ENCODE data around the gene HAVCR1. TPM values are rescaled to one million over a fixed set of nuclear protein-coding genes. Genes with fewer than 3 reads are reported as not detected.

The HAVCR1 gene
- total RNA-seq, 1 experiment from 2014 or later = not detected

DNA sequence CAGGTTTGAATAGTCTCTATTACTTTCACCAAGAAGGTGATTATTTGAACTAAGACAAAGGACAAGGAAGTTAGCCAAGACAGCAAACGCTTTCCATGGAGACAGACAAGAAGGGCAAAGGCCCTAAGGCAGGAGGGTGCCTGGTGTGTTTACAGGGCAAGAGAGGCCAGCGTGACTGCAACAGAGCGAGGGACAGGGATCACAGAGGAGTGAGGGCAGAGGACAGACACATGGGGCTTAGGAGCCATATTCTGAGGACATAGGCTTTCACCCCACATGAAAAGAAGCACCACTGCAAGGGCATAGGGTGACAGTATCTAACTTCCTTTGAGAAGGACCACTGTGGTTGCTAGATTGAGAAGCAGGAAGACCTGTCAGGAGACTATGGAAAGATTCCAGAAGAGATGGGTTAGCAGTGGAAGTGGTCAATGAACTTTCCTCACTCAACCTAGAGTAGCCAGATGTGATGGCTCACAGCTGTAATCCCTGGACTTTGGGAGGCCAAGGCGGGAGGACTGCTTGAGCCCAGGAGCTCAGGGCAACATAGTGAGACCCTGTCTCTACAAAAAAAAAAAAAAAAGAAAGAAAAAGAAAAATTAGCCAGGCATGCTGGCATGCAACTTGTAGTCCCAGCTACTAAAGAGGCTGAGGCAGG is 5.0 kb upstream of the HAVCR1 start:
- no peak overlapping the region for H3K27ac Mint-ChIP-seq
- TF ChIP-seq ZBTB21 (CRISPR knock-in tag; IDR thresholded peaks at IDR 0.05; ENCODE audit: borderline replicate concordance) = no peak
- TF ChIP-seq, protein P1, sequence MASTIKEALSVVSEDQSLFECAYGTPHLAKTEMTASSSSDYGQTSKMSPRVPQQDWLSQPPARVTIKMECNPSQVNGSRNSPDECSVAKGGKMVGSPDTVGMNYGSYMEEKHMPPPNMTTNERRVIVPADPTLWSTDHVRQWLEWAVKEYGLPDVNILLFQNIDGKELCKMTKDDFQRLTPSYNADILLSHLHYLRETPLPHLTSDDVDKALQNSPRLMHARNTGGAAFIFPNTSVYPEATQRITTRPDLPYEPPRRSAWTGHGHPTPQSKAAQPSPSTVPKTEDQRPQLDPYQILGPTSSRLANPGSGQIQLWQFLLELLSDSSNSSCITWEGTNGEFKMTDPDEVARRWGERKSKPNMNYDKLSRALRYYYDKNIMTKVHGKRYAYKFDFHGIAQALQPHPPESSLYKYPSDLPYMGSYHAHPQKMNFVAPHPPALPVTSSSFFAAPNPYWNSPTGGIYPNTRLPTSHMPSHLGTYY (CRISPR knock-in tag; IDR thresholded peaks at IDR 0.05) = no peak
- POLR2A ChIA-PET = interaction anchor here (0.7 kb wide), 1 partner anchor 30 kb away, joined by 3 read pairs; no protein-coding TSS in a partner anchor
- no peaks in the 10 kb centered on the region for H3K27me3 Mint-ChIP-seq (ENCODE audit: low read depth)
- 0 out of 2 replicates have a peak, but pooled peaks cover 2% of the 10 kb centered on the region for H3K4me1 Mint-ChIP-seq
- H3K9me3 Mint-ChIP-seq = no peaks in the 10 kb centered on the region
- CTCF ChIA-PET = no interaction called here
- DNase-seq (ENCODE audit: low spot score) = no peak
- H3K4me3 Mint-ChIP-seq = no peak overlapping the region
- H3K36me3 Mint-ChIP-seq = no peaks in the 10 kb centered on the region
- ATAC-seq = no peak

GRCh38 chr5:157059891-157060290 is 975 bp upstream of the HAVCR1 start:
- POLR2A ChIA-PET = no interaction called here
- Mint-ChIP-seq H3K4me3 (no peak overlapping the region), H3K27me3 (ENCODE audit: low read depth) (no peaks in the 10 kb centered on the region), H3K36me3 (no peaks in the 10 kb centered on the region), H3K4me1 (no peaks in the 10 kb centered on the region), H3K9me3 (no peaks in the 10 kb centered on the region), H3K27ac (no peak overlapping the region)
- DNase-seq (ENCODE audit: low spot score) (no peak), ATAC-seq (no peak)
- TF ChIP-seq NR1H2 (CRISPR knock-in tag; IDR thresholded peaks at IDR 0.05) (no peak), ZNF219 (CRISPR knock-in tag; IDR thresholded peaks at IDR 0.05; ENCODE audit: borderline replicate concordance) (no peak), ESRRA (CRISPR knock-in tag; IDR thresholded peaks at IDR 0.05; ENCODE audit: borderline replicate concordance) (no peak), TP53 (CRISPR knock-in tag; IDR thresholded peaks at IDR 0.05) (no peak), MYBL2 (CRISPR knock-in tag; IDR thresholded peaks at IDR 0.05) (no peak)
- TF ChIP-seq, protein P2, sequence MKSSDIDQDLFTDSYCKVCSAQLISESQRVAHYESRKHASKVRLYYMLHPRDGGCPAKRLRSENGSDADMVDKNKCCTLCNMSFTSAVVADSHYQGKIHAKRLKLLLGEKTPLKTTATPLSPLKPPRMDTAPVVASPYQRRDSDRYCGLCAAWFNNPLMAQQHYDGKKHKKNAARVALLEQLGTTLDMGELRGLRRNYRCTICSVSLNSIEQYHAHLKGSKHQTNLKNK (CRISPR knock-in tag; IDR thresholded peaks at IDR 0.05) = no peak
- TF ChIP-seq, protein P3, sequence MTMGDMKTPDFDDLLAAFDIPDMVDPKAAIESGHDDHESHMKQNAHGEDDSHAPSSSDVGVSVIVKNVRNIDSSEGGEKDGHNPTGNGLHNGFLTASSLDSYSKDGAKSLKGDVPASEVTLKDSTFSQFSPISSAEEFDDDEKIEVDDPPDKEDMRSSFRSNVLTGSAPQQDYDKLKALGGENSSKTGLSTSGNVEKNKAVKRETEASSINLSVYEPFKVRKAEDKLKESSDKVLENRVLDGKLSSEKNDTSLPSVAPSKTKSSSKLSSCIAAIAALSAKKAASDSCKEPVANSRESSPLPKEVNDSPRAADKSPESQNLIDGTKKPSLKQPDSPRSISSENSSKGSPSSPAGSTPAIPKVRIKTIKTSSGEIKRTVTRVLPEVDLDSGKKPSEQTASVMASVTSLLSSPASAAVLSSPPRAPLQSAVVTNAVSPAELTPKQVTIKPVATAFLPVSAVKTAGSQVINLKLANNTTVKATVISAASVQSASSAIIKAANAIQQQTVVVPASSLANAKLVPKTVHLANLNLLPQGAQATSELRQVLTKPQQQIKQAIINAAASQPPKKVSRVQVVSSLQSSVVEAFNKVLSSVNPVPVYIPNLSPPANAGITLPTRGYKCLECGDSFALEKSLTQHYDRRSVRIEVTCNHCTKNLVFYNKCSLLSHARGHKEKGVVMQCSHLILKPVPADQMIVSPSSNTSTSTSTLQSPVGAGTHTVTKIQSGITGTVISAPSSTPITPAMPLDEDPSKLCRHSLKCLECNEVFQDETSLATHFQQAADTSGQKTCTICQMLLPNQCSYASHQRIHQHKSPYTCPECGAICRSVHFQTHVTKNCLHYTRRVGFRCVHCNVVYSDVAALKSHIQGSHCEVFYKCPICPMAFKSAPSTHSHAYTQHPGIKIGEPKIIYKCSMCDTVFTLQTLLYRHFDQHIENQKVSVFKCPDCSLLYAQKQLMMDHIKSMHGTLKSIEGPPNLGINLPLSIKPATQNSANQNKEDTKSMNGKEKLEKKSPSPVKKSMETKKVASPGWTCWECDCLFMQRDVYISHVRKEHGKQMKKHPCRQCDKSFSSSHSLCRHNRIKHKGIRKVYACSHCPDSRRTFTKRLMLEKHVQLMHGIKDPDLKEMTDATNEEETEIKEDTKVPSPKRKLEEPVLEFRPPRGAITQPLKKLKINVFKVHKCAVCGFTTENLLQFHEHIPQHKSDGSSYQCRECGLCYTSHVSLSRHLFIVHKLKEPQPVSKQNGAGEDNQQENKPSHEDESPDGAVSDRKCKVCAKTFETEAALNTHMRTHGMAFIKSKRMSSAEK (CRISPR knock-in tag; IDR thresholded peaks at IDR 0.05; ENCODE audit: borderline replicate concordance) = no peak
- CTCF ChIA-PET = no interaction called here

DNA sequence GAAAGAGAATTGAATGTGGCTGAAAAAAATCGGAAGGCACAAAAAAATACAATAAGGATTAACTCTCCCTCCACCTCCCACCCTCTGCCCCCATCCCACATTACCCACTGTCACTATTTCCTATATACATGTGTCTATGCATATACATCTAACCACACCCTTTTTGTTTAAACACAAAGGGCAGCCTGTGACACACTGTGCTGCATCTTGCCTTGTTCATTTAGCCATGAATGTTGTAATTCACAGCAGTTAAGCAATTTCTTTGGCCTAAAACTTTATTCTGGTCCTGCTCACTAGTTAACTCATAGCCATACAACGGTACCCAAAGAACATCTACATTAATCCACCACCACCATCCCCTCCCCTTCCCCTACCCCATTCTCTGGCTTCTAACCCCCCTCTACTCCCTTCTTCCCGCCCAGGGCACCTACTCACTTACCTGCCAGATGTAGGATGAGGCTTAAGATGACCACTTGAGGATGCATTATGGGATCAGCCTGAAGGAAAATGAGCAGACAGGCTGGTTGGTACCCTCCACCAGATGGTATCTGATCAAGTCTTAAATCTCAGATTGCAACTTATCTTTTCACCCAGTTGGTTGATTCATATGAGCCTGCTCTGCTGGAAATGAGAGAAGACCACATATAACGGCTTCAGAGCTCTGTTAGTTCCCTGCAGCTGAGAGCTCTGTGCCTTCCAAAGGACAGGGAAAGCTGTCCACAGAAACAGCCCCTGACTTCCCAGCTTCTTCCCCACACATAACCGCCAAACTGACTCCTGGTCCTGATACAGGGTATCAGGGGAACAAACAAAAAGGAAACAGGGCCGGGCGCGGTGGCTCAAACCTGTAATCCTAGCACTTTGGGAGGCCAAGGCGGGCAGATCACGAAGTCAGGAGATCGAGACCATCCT is 1.2 kb downstream of the HAVCR1 start:
- H3K4me1 Mint-ChIP-seq = no peaks in the 10 kb centered on the region
- no peaks in the 10 kb centered on the region for H3K9me3 Mint-ChIP-seq
- H3K4me3 Mint-ChIP-seq = no peak overlapping the region
- CTCF ChIA-PET = no interaction called here
- POLR2A ChIA-PET = no interaction called here
- H3K27ac Mint-ChIP-seq = no peak overlapping the region
- H3K27me3 Mint-ChIP-seq (ENCODE audit: low read depth) = no peaks in the 10 kb centered on the region
- no peak for DNase-seq (ENCODE audit: low spot score)
- ATAC-seq = no peak
- no peaks in the 10 kb centered on the region for H3K36me3 Mint-ChIP-seq
- TF ChIP-seq NFATC4 (CRISPR knock-in tag; IDR thresholded peaks at IDR 0.05) = no peak
- TF ChIP-seq SP1 (CRISPR knock-in tag; conservative IDR thresholded peaks at IDR 0.05) = no peak
- no peak for TF ChIP-seq KAT7 (CRISPR knock-in tag; IDR thresholded peaks at IDR 0.05; ENCODE audit: borderline replicate concordance)
- TF ChIP-seq, protein P4, sequence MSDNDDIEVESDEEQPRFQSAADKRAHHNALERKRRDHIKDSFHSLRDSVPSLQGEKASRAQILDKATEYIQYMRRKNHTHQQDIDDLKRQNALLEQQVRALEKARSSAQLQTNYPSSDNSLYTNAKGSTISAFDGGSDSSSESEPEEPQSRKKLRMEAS (CRISPR knock-in tag; IDR thresholded peaks at IDR 0.05) = no peak
- no peak for TF ChIP-seq SMAD4 (CRISPR knock-in tag; IDR thresholded peaks at IDR 0.05)
- TF ChIP-seq FOXP4 (CRISPR knock-in tag; IDR thresholded peaks at IDR 0.05) = no peak
- TF ChIP-seq ATF2 (CRISPR knock-in tag; IDR thresholded peaks at IDR 0.05; ENCODE audit: borderline replicate concordance, low read depth) = no peak
- TF ChIP-seq, protein P5, sequence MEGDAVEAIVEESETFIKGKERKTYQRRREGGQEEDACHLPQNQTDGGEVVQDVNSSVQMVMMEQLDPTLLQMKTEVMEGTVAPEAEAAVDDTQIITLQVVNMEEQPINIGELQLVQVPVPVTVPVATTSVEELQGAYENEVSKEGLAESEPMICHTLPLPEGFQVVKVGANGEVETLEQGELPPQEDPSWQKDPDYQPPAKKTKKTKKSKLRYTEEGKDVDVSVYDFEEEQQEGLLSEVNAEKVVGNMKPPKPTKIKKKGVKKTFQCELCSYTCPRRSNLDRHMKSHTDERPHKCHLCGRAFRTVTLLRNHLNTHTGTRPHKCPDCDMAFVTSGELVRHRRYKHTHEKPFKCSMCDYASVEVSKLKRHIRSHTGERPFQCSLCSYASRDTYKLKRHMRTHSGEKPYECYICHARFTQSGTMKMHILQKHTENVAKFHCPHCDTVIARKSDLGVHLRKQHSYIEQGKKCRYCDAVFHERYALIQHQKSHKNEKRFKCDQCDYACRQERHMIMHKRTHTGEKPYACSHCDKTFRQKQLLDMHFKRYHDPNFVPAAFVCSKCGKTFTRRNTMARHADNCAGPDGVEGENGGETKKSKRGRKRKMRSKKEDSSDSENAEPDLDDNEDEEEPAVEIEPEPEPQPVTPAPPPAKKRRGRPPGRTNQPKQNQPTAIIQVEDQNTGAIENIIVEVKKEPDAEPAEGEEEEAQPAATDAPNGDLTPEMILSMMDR (IDR thresholded peaks at IDR 0.05) = no peak
- TF ChIP-seq FOXK1 (CRISPR knock-in tag; IDR thresholded peaks at IDR 0.05) = no peak
- TF ChIP-seq CREM (CRISPR knock-in tag; IDR thresholded peaks at IDR 0.05) = no peak
